HG03460 (cell line): ENCODE data around the gene UBL5.
"Not testable (repeated sequence)": the region's sequence is repeated elsewhere in the genome, so short reads cannot be mapped to it uniquely, and the experiment has no call there.

Experiments
- ATAC-seq: cut with Tn5 transposase; IDR thresholded peaks from one replicate; pipeline ENCODE4 v1.9.1; 2021; ENCODE audit not compliant: unreplicated experiment

UBL5 gene

GRCh38 chr19:9811139-9811538, 16.6 kb upstream of the UBL5 start:
- ATAC-seq: no peak

GRCh38 chr19:9818175-9818733, 9.5 kb upstream of the UBL5 start:
- ATAC-seq: no peak

- ATAC-seq: peak; percentile 84
These were observed 8.8 kb upstream of the UBL5 start, which contains the start of gene FBXL12 for GRCh38 chr19:9818734-9819595. TSS of gene FBXL12 (minus strand) at chr19:9819079. CDS start at chr19:9818813, 266 bp downstream.

GRCh38 chr19:9819596-9819909, 8.2 kb upstream of the UBL5 start:
- ATAC-seq: no peak

GRCh38 chr19:9820034-9820433, 7.7 kb upstream of the UBL5 start:
- not testable (repeated sequence) for ATAC-seq

GRCh38 chr19:9823816-9824215, 3.9 kb upstream of the UBL5 start:
- ATAC-seq: no peak

- no peak for ATAC-seq
These were observed 889 bp downstream of the UBL5 start for GRCh38 chr19:9828551-9829063.

- ATAC-seq: no peak
These were observed 6.6 kb downstream of the UBL5 start for GRCh38 chr19:9834307-9834725.

- peak; percentile 94 for ATAC-seq
These were observed 7.2 kb downstream of the UBL5 start, which contains the start of gene PIN1 for GRCh38 chr19:9834726-9835506. TSS of gene PIN1 (plus strand) at chr19:9835318. CDS start at chr19:9835345, 27 bp downstream.

GRCh38 chr19:9835507-9835949, 7.8 kb downstream of the UBL5 start:
- ATAC-seq: peak; percentile 13

- no peak for ATAC-seq
These were observed 8.3 kb downstream of the UBL5 start for GRCh38 chr19:9836021-9836420.

GRCh38 chr19:9838324-9838723, 10.6 kb downstream of the UBL5 start:
- ATAC-seq: no peak

- no peak for ATAC-seq
These were observed 11.7 kb downstream of the UBL5 start for GRCh38 chr19:9839415-9839814.

GRCh38 chr19:9842834-9843625, 15.3 kb downstream of the UBL5 start:
- no peak for ATAC-seq

GRCh38 chr19:9843626-9844273, 16.0 kb downstream of the UBL5 start:
- ATAC-seq: not testable (repeated sequence)

- ATAC-seq: no peak
These were observed 19.5 kb downstream of the UBL5 start for GRCh38 chr19:9847087-9847671.

- no peak for ATAC-seq
These were observed 20.3 kb downstream of the UBL5 start for GRCh38 chr19:9848060-9848459.

- no peak for ATAC-seq
These were observed 21.0 kb downstream of the UBL5 start for GRCh38 chr19:9848762-9849161.

GRCh38 chr19:9849791-9850190, 22.1 kb downstream of the UBL5 start:
- ATAC-seq: no peak
